ENCODE data around the gene PSMD11.
"Not testable (repeated sequence)": the region's sequence is repeated elsewhere in the genome, so short reads cannot be mapped to it uniquely, and the experiment has no call there.

Gene PSMD11

DNA sequence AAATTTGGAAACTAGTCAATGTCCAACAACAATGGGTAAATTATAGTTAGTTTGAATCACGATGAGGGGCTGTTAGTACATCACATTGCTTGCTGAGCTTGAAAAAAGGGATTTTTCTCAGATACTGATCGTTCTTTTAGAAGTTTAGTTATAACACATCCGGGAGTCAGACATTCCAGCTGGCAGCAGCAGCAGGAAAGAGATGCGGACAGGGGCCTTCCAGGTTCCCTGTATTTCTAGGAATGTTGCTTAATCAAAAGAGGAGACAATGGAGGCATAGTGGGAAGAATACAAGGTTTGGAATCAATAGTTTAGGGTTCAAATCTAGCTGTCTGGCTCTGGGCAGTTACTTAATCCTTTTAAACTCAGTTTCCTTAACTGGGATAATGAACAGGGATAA, 70.3 kb downstream of the PSMD11 start:
- DNase-seq (ENCODE audit: low spot score): no peak

GRCh38 chr17:32515677-32516383, 71.5 kb downstream of the PSMD11 start:
- no peak for DNase-seq (ENCODE audit: low spot score)

- no peak for DNase-seq (ENCODE audit: low spot score)
Measured at GRCh38 chr17:32516450-32516849, 72.1 kb downstream of the PSMD11 start.

DNA sequence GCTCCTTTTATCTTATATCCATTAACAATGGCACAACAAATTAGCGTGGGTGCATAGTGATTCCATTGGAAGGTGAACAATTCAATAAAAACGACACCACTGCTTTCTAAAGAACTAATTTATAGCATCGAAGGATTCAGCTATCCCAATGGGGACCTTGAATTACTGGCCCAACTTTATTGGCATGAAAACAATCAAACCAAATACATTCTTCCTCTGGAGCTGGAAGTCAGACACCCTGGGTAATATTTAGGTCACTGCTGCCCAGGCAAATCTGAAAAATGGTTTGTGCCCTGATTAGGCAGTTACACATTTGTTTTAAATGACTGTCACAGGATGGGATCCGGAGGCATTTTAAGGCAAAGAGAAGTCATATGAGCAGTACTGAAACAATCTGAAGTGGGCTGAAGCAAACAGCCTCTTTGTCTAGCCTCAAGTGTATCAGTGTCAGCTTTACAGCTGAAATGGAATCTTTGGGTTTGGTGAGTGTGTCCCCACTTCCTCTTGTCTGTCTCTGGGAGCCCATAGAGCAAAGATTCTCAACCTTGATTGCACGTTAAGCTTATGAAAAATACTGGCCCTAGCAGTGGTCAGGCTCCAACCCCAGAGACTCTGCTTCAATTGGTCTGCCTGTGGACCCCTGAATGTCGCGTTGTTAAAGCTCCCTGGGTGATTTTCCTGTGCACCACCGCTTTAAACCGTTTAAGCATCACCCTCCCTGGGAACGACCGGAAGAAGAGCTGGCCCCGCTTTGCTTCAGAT, 72.8 kb downstream of the PSMD11 start:
- DNase-seq (ENCODE audit: low spot score): no peak

DNA sequence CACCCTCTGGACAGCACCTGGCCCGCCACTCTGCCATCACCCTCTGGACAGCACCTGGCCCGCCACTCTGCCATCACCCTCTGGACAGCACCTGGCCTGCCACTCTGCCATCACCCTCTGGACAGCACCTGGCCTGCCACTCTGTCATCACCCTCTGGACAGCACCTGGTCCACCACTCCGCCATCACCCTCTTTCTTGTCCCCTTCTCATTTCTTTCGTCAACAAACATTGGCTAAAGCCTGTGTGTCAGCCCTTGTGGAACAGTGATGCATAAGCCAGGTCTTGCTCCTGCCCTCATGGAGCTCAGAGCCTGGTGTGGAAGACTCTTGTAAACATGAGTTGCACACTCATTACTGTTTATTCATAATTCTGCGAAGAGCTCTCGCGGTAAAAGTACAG, 73.7 kb downstream of the PSMD11 start:
- DNase-seq (ENCODE audit: low spot score): no peak

DNA sequence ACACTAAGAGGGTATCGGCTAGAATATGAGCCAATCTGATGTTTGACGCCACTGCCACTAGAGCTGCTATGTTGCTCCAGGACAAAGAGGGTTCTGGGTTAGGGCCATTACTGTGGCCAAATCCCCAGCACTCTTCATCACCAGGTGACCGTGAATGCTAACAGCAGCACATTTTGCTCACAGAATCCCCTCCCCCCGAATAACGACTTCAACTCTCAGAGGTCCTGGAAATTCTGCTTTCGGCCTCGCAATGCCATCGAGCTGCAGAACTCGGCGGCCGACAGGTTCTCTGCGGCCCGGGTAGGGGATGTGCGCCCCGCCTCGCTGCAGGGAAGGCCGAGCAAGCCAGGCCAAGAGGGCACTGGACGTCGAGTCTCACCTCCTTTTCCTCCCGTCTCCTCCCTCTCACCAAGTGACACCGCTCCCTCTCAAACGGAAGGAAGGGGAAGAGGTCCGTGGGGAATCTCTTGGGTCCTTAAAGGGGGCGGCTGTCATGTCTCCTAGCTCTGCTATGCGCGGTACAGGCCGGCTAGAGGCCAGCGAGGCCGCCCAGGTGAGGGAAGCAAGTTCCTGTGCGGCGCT, 74.4 kb downstream of the PSMD11 start:
- DNase-seq (ENCODE audit: low spot score): no peak

- no peak for DNase-seq (ENCODE audit: low spot score)
Measured at GRCh38 chr17:32519228-32520103, 75.2 kb downstream of the PSMD11 start.

- no peak for DNase-seq (ENCODE audit: low spot score)
Measured at GRCh38 chr17:32520104-32520701, 75.9 kb downstream of the PSMD11 start.

DNA sequence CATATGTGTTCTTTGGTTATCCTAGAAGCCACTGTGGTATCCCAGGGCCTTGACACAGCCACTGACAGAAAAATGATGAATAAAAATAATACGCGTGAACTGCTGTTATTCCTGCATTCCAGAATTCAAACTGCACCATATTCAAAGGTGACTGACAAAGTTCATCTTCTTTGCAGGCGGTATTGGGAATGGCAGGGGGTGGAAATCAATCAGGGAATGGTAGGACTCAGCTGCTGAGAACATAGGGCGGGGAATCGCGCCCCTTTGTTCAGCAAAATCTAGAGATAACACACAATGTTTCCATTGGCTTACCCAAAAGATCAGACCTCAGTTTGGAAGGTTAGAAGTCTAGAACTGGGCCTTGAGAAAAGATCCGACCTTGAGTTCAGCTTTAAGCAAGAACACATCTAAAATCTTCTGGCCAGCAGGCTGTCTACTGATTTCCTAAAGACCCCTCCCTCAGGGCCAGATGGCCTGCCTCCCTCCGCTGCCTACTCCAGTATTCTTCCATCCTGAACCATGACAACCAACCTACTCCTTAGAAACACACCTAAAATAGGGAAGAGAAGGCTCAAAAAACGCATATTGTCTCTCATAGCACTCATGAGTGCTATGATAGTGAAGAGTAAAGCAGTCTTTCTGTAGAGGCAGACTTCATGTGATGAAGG, 76.6 kb downstream of the PSMD11 start:
- DNase-seq (ENCODE audit: low spot score): no peak

- DNase-seq (ENCODE audit: low spot score): no peak
Measured at GRCh38 chr17:32523017-32523680, 78.8 kb downstream of the PSMD11 start.

GRCh38 chr17:32523827-32524552, 79.7 kb downstream of the PSMD11 start:
- no peak for DNase-seq (ENCODE audit: low spot score)

DNA sequence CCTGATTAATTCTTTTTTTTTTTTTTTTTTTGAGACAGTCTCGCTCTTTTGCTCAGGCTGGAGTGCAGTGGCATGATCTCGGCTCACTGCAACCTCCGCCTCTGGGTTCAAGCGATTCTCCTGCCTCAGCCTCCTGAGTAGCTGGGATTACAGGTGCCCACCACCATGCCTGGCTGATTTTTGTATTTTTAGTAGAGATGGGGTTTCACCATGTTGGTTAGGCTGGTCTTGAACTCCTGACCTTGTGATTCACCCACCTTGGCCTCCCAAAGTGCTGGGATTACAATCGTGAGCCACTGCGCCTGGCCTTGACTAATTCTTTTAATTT, 80.2 kb downstream of the PSMD11 start:
- DNase-seq (ENCODE audit: low spot score): not testable (repeated sequence)

DNA sequence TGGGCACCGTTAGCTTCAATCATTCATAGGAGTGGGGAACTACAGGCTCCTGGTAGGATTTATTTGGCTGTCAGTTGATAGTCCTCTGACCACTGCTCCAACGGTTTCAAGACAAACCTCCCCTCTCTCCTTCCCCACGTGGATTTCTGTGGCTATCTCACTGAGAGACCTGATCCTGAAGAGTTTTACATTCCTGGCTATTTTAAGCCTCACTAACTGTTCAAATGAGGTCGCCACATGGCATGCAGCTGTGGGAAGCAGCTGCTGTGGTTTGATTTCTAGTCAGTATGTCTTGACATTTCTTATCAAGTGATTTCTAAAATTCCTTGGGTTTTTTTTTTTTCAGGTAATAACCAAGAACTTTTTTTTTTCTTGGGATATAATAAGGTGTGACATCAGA, 80.8 kb downstream of the PSMD11 start:
- DNase-seq (ENCODE audit: low spot score): no peak

DNA sequence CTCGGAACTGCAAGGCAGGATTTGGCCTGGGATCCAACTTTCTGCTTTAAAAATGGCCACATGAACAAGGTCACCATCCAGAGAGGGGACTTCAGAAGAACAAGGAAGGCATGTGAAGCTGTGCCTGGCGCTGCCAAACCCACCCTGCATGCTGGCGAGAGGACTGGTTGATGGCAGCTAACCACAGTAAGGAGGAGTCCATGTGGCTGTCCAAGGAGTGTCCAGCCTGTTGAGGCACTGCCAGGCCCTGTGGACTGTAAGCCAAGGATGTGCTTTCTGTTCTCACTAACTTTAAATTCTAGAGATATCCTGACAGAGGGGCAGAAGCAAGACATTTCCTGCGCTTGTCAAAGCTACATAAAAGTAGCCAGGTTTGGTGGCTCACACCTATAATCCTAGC, 82.8 kb downstream of the PSMD11 start:
- no peak for DNase-seq (ENCODE audit: low spot score)

DNA sequence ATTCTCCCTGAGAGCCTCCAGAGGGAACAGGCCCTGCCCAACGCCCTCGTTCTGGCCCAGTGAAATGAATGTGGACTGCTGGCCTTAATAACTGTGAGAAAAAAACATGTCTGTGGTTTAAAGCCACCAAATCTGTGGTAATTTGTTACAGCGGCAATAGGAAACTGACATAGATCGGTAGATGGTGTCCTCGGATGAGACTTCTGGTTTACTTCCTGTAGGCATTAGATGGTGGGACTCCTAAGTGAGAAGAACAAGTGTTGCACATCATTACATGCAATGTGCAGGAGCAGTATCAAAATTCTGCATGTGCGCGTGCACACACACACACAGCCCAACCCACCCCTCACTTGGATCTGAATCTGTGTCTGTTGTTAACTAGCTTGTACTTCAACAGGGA, 84.5 kb downstream of the PSMD11 start:
- DNase-seq (ENCODE audit: low spot score): no peak

DNA sequence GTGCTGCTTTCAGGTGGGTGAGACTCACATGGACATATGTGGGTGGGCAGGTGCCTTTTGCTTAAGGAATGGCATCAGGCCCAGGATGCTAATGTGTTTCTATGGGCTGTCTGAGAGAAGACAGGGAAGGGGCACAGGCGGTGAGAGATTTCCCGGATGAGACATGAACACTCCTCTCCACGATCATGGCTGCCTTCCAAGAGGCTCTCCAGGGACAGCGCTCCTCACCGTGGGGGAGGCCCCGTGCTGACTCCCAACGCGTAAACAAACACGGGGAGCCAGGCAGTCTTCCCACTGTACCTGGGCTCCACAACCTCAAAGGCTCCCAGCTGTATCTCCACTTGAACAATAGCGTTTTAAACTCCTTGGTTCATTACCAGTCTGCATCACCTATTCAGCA, 85.3 kb downstream of the PSMD11 start:
- DNase-seq (ENCODE audit: low spot score): no peak

Data from pons (tissue), 1 donor.